PC-9 (cell line): ENCODE measurements around the gene CDAN1. TPM values are rescaled to one million over a fixed set of nuclear protein-coding genes. Genes with fewer than 3 reads are reported as not detected.

Experiments
- BruUV-seq: library from RNA; stranded (reverse); fragments of 400-500 nt; replicated peaks from 2 replicates; lab custom pipeline; 2021; lab: Mats Ljungman, UMichigan
- CTCF ChIA-PET: fragments of 300-600 bp; sonication (Branson Sonifier 250); formaldehyde crosslinking; loops from one replicate; lab custom pipeline; 2022; ENCODE audit warnings: antibody characterized with exemption; lab: Charles Lee
- POLR2A ChIA-PET: fragments of 300-600 bp; sonication (Branson Sonifier 250); formaldehyde crosslinking; loops from one replicate; lab custom pipeline; 2022; ENCODE audit warnings: antibody characterized with exemption; ENCODE audit not compliant: unreplicated experiment; lab: Charles Lee
- DNase-seq, 2 experiments: peaks; one replicate each; pipeline versions ENCODE4 v3.0.0 to v3.0.0-alpha.2; 2015 to 2022; ENCODE audit warnings: mixed read lengths in 1 of 2
- H2AFZ ChIP-seq: fragments of 200-600 bp; sonication (generic); 2 replicates; pipeline ENCODE4 v1.8.1; 2017; ENCODE audit warnings: antibody characterized with exemption
- H3F3A ChIP-seq: fragments of 200-600 bp; sonication (generic); 2 replicates; pipeline ENCODE4 v1.8.1; 2017; ENCODE audit warnings: antibody characterized with exemption, mild to moderate bottlenecking, low read depth; ENCODE audit not compliant: insufficient read depth
- H3K27ac ChIP-seq: fragments of 200-600 bp; sonication (generic); 2 replicates; pipeline ENCODE4 v1.6.1; 2016; ENCODE audit warnings: mixed run types
- H3K27me3 ChIP-seq: fragments of 200-600 bp; sonication (generic); 2 replicates; pipeline ENCODE4 v1.6.1; 2016; ENCODE audit warnings: low read depth, mixed run types; ENCODE audit not compliant: insufficient read depth
- H3K36me3 ChIP-seq: fragments of 200-600 bp; sonication (generic); 2 replicates; pipeline ENCODE4 v1.6.1; 2016; ENCODE audit warnings: low read depth, mixed run types
- H3K4me1 ChIP-seq: fragments of 200-600 bp; sonication (generic); replicated peaks from 2 replicates; pipeline ENCODE4 v1.6.1; 2016; ENCODE audit warnings: mixed run types; ENCODE audit not compliant: insufficient read depth
- H3K4me2 ChIP-seq: fragments of 200-600 bp; sonication (generic); 2 replicates; pipeline ENCODE4 v1.6.1; 2017; ENCODE audit warnings: mixed run types
- H3K4me3 ChIP-seq: fragments of 200-600 bp; sonication (generic); 2 replicates; pipeline ENCODE4 v1.6.1; 2016; ENCODE audit warnings: mixed run types
- H3K79me2 ChIP-seq: fragments of 200-600 bp; sonication (generic); 2 replicates; pipeline ENCODE4 v1.6.1; 2017; ENCODE audit warnings: low read depth, mixed run types
- H3K9me2 ChIP-seq: fragments of 200-600 bp; sonication (generic); 2 replicates; pipeline ENCODE4 v1.8.1; 2017; ENCODE audit warnings: mild to moderate bottlenecking; ENCODE audit not compliant: insufficient read depth
- H3K9me3 ChIP-seq: fragments of 200-600 bp; sonication (generic); 2 replicates; pipeline ENCODE4 v1.8.1; 2016; ENCODE audit warnings: low read depth; ENCODE audit not compliant: insufficient read depth
- H4K20me1 ChIP-seq: fragments of 200-600 bp; sonication (generic); 2 replicates; pipeline ENCODE4 v1.8.1; 2017; ENCODE audit not compliant: insufficient read depth
- CTCF ChIP-seq: fragments of 200-600 bp; sonication (generic); conservative IDR thresholded peaks from 2 replicates; pipeline ENCODE4 v1.6.1; 2017; ENCODE audit warnings: mixed run types, antibody characterized with exemption, mild to moderate bottlenecking, moderate library complexity
- EZH2 ChIP-seq: fragments of 200-600 bp; sonication (generic); IDR thresholded peaks from 2 replicates; pipeline ENCODE4 v1.8.0; 2017; ENCODE audit warnings: antibody characterized with exemption, low read depth
- intact Hi-C: fragments of 100-400 bp; cut with micrococcal nuclease; formaldehyde crosslinking; loops from one replicate; pipeline ENCODE4 v1.10.0; 2022; ENCODE audit not compliant: unreplicated experiment
- total RNA-seq: library from RNA; stranded (reverse); gene quantifications from 2 replicates; pipeline ENCODE4 v1.2.3, GENCODE V29; 2021

Gene CDAN1
- total RNA-seq, 1 experiment from 2014 or later, result 23.4 TPM

- TF ChIP-seq EZH2 (no peak), CTCF (no peak)
- DNase-seq, result no peak
- no peaks in the 10 kb centered on the region for H3K9me3 ChIP-seq
- no peak overlapping the region for H3K4me3 ChIP-seq
- no peaks in the 10 kb centered on the region for H4K20me1 ChIP-seq
- no peaks in the 10 kb centered on the region for H3K79me2 ChIP-seq
- POLR2A ChIA-PET, result no interaction called here
- BruUV-seq, result no TSS peak
- H3K9me2 ChIP-seq, result no peaks in the 10 kb centered on the region
- no peak overlapping the region for H3K27ac ChIP-seq
- no peaks in the 10 kb centered on the region for H3K36me3 ChIP-seq
- no peak overlapping the region for H2AFZ ChIP-seq
- no peaks in the 10 kb centered on the region for H3K27me3 ChIP-seq
- CTCF ChIA-PET, result no interaction called here
- intact Hi-C loops, result no loop called here
- no peaks in the 10 kb centered on the region for H3F3A ChIP-seq
- H3K4me2 ChIP-seq, result no peak overlapping the region
- no peaks in the 10 kb centered on the region for H3K4me1 ChIP-seq
Observed at GRCh38 chr15:42688301-42688700, 48.6 kb downstream of the CDAN1 start.

GRCh38 chr15:42687740-42688139 lies 49.2 kb downstream of the CDAN1 start:
- Histone ChIP-seq H3K9me2 (no peaks in the 10 kb centered on the region), H3K4me3 (no peak overlapping the region), H3K36me3 (no peaks in the 10 kb centered on the region), H3F3A (no peaks in the 10 kb centered on the region), H3K4me1 (no peaks in the 10 kb centered on the region), H3K4me2 (no peak overlapping the region), H3K79me2 (no peaks in the 10 kb centered on the region), H4K20me1 (no peaks in the 10 kb centered on the region), H3K27me3 (no peaks in the 10 kb centered on the region), H2AFZ (no peak overlapping the region), H3K9me3 (no peaks in the 10 kb centered on the region), H3K27ac (no peak overlapping the region)
- TF ChIP-seq EZH2, result no peak
- no peak for TF ChIP-seq CTCF
- intact Hi-C loops, result no loop called here
- ChIA-PET POLR2A (no interaction called here), CTCF (no interaction called here)
- no TSS peak for BruUV-seq
- DNase-seq, result no peak

- Histone ChIP-seq H3K27me3 (no peaks in the 10 kb centered on the region), H3K27ac (no peak overlapping the region), H3K36me3 (no peaks in the 10 kb centered on the region), H4K20me1 (no peaks in the 10 kb centered on the region), H2AFZ (no peak overlapping the region), H3K4me2 (no peak overlapping the region), H3K79me2 (no peaks in the 10 kb centered on the region), H3K9me3 (no peaks in the 10 kb centered on the region), H3F3A (no peaks in the 10 kb centered on the region), H3K9me2 (no peaks in the 10 kb centered on the region), H3K4me1 (no peaks in the 10 kb centered on the region), H3K4me3 (no peak overlapping the region)
- no peak for DNase-seq
- CTCF ChIA-PET, result no interaction called here
- intact Hi-C loops, result no loop called here
- POLR2A ChIA-PET, result interaction anchor here (0.7 kb wide), 1 partner anchor 599 kb away, joined by 4 read pairs; no protein-coding TSS in a partner anchor
- TF ChIP-seq CTCF, result no peak
- no peak for TF ChIP-seq EZH2
- BruUV-seq, result no TSS peak
Observed at GRCh38 chr15:42686281-42686680, 50.6 kb downstream of the CDAN1 start.
